Left lung (tissue), 10 donors: ENCODE measurements around the gene RASGRP2. TPM values are rescaled to one million over a fixed set of nuclear protein-coding genes. Genes with fewer than 3 reads are reported as not detected.

Experiments used
- ATAC-seq: fragments of 200-7000 bp; cut with Tn5 transposase; one replicate; pipeline ENCODE4 v1.9.1; 2020; ENCODE audit warnings: moderate library complexity
- DNase-seq, 4 donors: peaks; one replicate each; pipeline ENCODE4 v3.0.0-alpha.2; 2013 to 2020
- H3K27ac ChIP-seq, 2 donors: fragments of 200-600 bp; sonication (generic) in 1 of 2; one replicate each; pipeline versions ENCODE4 v1.5.0 to v1.8.0; 2020 to 2021
- H3K27me3 ChIP-seq, 2 donors: fragments of 200-600 bp; sonication (generic) in 1 of 2; one replicate each; pipeline versions ENCODE4 v1.5.0 to v1.8.0; 2020 to 2021
- H3K36me3 ChIP-seq, 2 donors: fragments of 200-600 bp; sonication (generic) in 1 of 2; one replicate each; pipeline versions ENCODE4 v1.5.0 to v1.8.0; 2020 to 2021
- H3K4me1 ChIP-seq, 2 donors: fragments of 200-600 bp; one replicate each; pipeline ENCODE4 v1.8.0; 2021
- H3K4me3 ChIP-seq, 2 donors: fragments of 200-600 bp; sonication (generic) in 1 of 2; one replicate each; pipeline versions ENCODE4 v1.5.0 to v1.8.0; 2020 to 2021; ENCODE audit warnings: mild to moderate bottlenecking in 1 of 2
- H3K9me3 ChIP-seq, 2 donors: fragments of 200-600 bp; sonication (generic) in 1 of 2; one replicate each; pipeline versions ENCODE4 v1.5.0 to v1.8.0; 2020 to 2021
- intact Hi-C, 2 donors: fragments of 100-400 bp; cut with DNase I; formaldehyde crosslinking; loops; one replicate each; pipeline versions ENCODE4 v1.11.2 to v1.14.2; 2022
- polyA plus RNA-seq, 6 donors: library from polyadenylated mRNA; unstranded; fragments of 120-200 nt; gene quantifications; one replicate each; pipeline ENCODE4 v1.2.1, GENCODE V29; 2013; ENCODE audit not compliant: insufficient read length in 6 of 6
- total RNA-seq, 2 donors: library from RNA; stranded (reverse); fragmentation: NEBNext Ultra II Directional; extraction: Animal tissue kit (Norgen Biotek cat#: 25700); gene quantifications; one replicate each; pipeline ENCODE4 v1.2.1, GENCODE V29; 2021
- TF ChIP-seq, protein P1 (sequence below), 2 donors: fragments of 200-600 bp; sonication (generic) in 1 of 2; IDR thresholded peaks; one replicate each; pipeline versions ENCODE4 v1.5.0 to v1.8.0; 2021; ENCODE audit warnings: antibody characterized with exemption in 2 of 2
- donor health status: DM: no; HTN: yes; CAD: no.
- donor health status: DM: no; HTN: no; CAD: no.

Gene RASGRP2
- total and polyA plus RNA-seq, 8 donors = 9.0 to 35.3 (median 9.9) TPM

GRCh38 chr11:64759722-64760719, 16.1 kb upstream of the RASGRP2 start, which contains the start of gene PYGM:
PYGM (minus strand) TSS chr11:64759974; CDS start chr11:64759898, 76 bp downstream.
- TF ChIP-seq, protein P1, sequence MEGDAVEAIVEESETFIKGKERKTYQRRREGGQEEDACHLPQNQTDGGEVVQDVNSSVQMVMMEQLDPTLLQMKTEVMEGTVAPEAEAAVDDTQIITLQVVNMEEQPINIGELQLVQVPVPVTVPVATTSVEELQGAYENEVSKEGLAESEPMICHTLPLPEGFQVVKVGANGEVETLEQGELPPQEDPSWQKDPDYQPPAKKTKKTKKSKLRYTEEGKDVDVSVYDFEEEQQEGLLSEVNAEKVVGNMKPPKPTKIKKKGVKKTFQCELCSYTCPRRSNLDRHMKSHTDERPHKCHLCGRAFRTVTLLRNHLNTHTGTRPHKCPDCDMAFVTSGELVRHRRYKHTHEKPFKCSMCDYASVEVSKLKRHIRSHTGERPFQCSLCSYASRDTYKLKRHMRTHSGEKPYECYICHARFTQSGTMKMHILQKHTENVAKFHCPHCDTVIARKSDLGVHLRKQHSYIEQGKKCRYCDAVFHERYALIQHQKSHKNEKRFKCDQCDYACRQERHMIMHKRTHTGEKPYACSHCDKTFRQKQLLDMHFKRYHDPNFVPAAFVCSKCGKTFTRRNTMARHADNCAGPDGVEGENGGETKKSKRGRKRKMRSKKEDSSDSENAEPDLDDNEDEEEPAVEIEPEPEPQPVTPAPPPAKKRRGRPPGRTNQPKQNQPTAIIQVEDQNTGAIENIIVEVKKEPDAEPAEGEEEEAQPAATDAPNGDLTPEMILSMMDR (IDR thresholded peaks at IDR 0.05) = no peak
- Histone ChIP-seq H3K4me1 (peaks cover 0 to 45% of the 10 kb centered on the region in 2 donors), H3K36me3 (peaks cover 5 to 31% of the 10 kb centered on the region in 2 donors), H3K4me3 (no peak within 1 kb of the TSS), H3K9me3 (no peaks in the 10 kb centered on the region), H3K27ac (peak within 1 kb of the TSS in 1 of 2 donors; percentile 41), H3K27me3 (no peaks in the 10 kb centered on the region)
- intact Hi-C loops = no loop called here
- ATAC-seq = peak; percentile 67
- DNase-seq = peak; percentile 46 to 84 (median 68)

DNA sequence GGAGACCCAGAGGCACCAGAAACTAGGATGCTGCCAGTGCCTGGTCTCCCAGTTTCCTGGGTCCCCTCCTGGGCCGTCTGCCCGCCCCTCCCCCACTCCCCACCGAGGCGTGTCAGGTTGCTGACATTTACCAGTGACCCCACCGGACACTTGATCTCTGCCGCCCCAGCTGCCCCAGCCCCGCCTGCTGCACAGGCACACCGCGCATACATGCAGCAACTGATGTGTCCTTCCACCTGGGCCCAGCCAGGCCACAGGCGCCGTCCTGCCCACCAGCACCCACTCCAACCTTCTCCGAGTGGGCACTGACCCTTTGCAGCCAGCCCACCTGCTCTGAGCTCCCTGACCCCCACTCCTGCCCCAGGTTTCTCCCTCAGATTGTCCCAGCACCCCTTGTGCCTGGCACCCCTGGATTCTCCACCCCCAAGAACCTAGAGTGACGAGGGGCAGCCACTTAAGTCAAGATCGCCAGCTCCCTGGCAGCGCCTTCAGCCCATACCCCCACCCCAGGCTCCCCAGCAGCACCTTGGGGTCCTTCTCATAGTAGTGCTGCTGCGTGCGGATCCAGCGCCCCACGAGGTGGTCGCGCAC, 15.3 kb upstream of the RASGRP2 start:
- Histone ChIP-seq H3K4me3 (no peak overlapping the region), H3K4me1 (peaks cover 0 to 37% of the 10 kb centered on the region in 2 donors), H3K27me3 (no peaks in the 10 kb centered on the region), H3K27ac (peak overlapping the region in 1 of 2 donors; percentile 18), H3K9me3 (no peaks in the 10 kb centered on the region), H3K36me3 (peaks cover 0 to 23% of the 10 kb centered on the region in 2 donors)
- peak in 2 of 4 donors; percentile 29 to 78 for DNase-seq
- TF ChIP-seq, protein P1 (IDR thresholded peaks at IDR 0.05) = no peak
- ATAC-seq = no peak
- intact Hi-C loops = no loop called here

- H3K9me3 ChIP-seq = no peaks in the 10 kb centered on the region
- no peak overlapping the region for H3K27ac ChIP-seq
- peak in 2 of 4 donors; percentile 20 to 60 for DNase-seq
- peaks cover 0 to 30% of the 10 kb centered on the region in 2 donors for H3K4me1 ChIP-seq
- H3K27me3 ChIP-seq = no peaks in the 10 kb centered on the region
- intact Hi-C loops = no loop called here
- TF ChIP-seq, protein P1 (IDR thresholded peaks at IDR 0.05) = no peak
- H3K4me3 ChIP-seq = no peak overlapping the region
- no peak for ATAC-seq
- peaks cover 0 to 16% of the 10 kb centered on the region in 2 donors for H3K36me3 ChIP-seq
These were observed 14.6 kb upstream of the RASGRP2 start for GRCh38 chr11:64758330-64759079.

DNA sequence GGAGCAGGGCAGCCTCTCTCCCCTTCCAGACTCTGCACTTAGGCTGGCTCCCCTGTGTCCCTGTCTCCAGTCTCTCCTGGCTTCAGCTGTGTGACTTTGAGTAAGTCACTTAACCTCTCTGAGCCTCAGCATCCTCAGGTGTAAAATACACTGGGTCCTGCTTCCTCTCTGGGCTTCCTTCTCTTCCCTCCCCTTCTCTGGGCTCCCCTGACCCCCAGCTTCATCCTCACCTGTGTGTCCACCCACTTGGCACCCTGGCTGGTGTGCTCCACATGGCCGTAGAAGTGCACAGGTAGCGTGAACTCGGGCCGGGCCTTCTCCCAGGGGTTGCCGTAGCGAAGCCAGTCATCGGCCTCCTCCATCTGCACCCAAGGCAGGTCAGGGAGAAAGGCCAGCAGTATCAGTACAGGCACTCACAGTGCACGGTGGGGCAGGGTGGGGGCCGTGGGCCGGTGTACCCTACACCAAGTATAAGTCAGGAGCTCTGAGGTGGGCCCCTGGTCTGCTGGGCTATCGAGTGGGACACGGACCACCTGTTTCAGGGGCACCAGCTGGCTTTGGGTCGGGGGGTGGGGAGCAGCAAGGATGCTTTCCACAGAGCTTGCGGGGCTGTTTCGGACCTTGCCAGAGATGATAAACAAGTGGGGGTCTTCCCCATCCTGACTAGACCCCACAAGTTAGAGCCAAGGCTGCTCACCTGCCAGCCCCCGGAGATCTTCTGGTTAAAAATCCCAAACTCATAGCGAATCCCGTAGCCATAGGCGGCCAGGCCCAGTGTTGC, 13.8 kb upstream of the RASGRP2 start:
- ATAC-seq (no peak), DNase-seq (peak in 1 of 4 donors; percentile 30)
- Histone ChIP-seq H3K4me1 (peaks cover 0 to 22% of the 10 kb centered on the region in 2 donors), H3K27ac (no peak overlapping the region), H3K4me3 (no peak overlapping the region), H3K9me3 (no peaks in the 10 kb centered on the region), H3K27me3 (no peaks in the 10 kb centered on the region), H3K36me3 (peaks cover 0 to 9% of the 10 kb centered on the region in 2 donors)
- TF ChIP-seq, protein P1 (IDR thresholded peaks at IDR 0.05) = no peak
- intact Hi-C loops = no loop called here
